T-helper 2 cell treated with Interferon-gamma antibody and Interleukin-4, amounts not matched to agents 5 μg/mL and 100 μg/mL, for 36 hours (primary cell): ENCODE measurements around the gene FHOD3.
"Not testable (repeated sequence)": the region's sequence is repeated elsewhere in the genome, so short reads cannot be mapped to it uniquely, and the experiment has no call there.

ENCODE experiments used
- DNase-seq: peaks from one replicate; pipeline ENCODE4 v3.0.0; 2021; ENCODE audit warnings: low spot score
- H3K27ac Mint-ChIP-seq: one replicate; pipeline ENCODE4 v1.8.0; 2021; ENCODE audit warnings: mild to moderate bottlenecking, mixed read lengths
- H3K27me3 Mint-ChIP-seq: one replicate; pipeline ENCODE4 v1.8.0; 2021; ENCODE audit warnings: low read depth, mixed read lengths
- H3K36me3 Mint-ChIP-seq: one replicate; pipeline ENCODE4 v1.8.0; 2021; ENCODE audit warnings: low read depth, mixed read lengths
- H3K4me1 Mint-ChIP-seq: one replicate; pipeline ENCODE4 v1.8.0; 2021; ENCODE audit warnings: low read depth, mixed read lengths
- H3K4me3 Mint-ChIP-seq: one replicate; pipeline ENCODE4 v1.8.0; 2022; ENCODE audit warnings: mild to moderate bottlenecking, moderate library complexity, mixed read lengths
- H3K9me3 Mint-ChIP-seq: one replicate; pipeline ENCODE4 v1.8.0; 2021; ENCODE audit warnings: mixed read lengths

Gene FHOD3

DNA sequence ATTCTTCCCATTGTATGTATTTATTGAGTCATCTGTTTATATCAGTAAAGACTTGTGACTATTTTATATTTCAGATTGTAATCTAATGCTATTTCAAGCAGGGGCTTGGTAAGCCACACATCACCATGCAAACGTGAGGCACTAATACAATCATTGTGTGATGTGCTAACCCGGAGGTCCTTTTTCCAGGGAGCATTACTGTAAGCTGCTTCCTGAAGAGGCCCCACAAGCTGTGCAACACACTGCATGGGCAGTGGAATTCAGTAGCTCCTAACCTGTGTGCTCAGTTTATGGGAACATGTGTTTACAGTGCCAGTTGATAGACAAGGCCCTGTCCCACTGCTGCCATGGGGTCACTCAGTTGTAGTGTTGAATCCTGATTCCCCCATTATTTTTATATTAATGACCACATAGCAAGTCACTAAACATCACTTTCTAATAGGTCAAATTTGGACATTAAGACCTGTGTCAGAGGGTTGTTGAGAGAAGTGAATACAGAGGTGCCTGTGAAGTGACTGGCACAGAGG lies 162.9 kb downstream of the FHOD3 start:
- no peak overlapping the region for H3K27ac Mint-ChIP-seq
- no peaks in the 10 kb centered on the region for H3K4me1 Mint-ChIP-seq
- H3K4me3 Mint-ChIP-seq, result no peak overlapping the region
- no peaks in the 10 kb centered on the region for H3K36me3 Mint-ChIP-seq
- no peak for DNase-seq
- no peaks in the 10 kb centered on the region for H3K27me3 Mint-ChIP-seq
- no peaks in the 10 kb centered on the region for H3K9me3 Mint-ChIP-seq

DNA sequence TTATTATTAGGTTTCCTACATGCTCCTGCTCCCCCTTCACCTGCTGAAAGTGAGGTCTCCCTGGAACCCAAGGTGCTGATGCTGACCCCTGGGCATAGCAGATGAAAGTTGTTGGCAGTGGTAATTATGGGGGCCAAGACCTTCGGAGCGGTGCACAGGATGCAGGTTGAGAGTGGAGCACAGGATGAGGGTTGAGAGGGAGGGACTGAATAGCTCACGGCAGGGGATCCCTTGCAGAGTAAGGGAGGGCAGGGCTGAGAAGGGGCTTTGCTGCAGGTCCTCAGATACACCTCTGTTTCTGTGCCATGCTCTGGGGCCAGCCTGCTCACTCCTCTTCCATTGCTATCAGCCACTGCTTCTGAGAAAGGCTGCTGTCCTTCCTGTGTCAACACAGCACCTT lies 163.3 kb downstream of the FHOD3 start:
- DNase-seq, result no peak
- no peaks in the 10 kb centered on the region for H3K4me1 Mint-ChIP-seq
- no peak overlapping the region for H3K27ac Mint-ChIP-seq
- H3K36me3 Mint-ChIP-seq, result no peaks in the 10 kb centered on the region
- no peaks in the 10 kb centered on the region for H3K9me3 Mint-ChIP-seq
- no peak overlapping the region for H3K4me3 Mint-ChIP-seq
- H3K27me3 Mint-ChIP-seq, result no peaks in the 10 kb centered on the region

DNA sequence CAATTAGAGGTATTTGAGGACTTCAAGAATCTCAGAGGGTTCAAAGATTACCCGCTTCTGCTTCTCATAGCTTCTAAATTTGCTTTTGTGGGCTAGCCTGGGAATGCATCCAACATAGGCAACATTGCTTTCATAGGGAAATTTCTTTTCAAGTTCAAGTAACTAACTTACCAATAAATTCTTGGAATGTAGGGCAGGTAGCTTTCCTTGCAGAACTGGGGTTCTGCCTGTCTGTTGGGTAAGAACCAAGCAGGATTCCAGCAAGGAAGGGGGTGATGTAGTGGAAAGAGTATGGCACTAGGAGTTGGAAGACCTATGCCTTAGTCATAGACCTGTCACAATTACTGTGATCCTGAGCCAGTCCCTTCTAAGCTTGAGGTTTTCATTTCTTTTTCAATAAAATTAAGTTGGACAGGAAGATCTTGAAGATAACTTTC lies 164.1 kb downstream of the FHOD3 start:
- H3K4me3 Mint-ChIP-seq, result no peak overlapping the region
- H3K9me3 Mint-ChIP-seq, result no peaks in the 10 kb centered on the region
- H3K27me3 Mint-ChIP-seq, result no peaks in the 10 kb centered on the region
- no peak for DNase-seq
- H3K4me1 Mint-ChIP-seq, result no peaks in the 10 kb centered on the region
- H3K27ac Mint-ChIP-seq, result no peak overlapping the region
- H3K36me3 Mint-ChIP-seq, result no peaks in the 10 kb centered on the region

DNA sequence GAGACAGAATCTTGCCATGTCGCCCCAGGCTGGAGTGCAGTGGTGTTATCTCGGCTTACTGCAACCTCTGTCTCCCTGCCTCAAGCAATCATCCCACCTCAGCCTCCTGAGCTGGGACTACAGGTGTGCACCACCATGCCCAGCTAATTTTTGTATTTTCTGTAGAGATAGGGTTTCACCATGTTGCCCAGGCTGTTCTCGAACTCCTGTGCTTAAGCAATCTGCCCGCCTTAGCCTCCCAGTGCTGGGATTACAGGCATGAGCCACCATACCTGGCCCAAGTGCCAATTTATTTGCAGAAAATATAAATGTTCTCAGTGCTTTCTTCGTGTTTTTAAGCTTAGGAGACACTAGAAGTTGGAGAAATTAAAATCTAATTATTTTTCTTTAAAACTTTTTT lies 166.0 kb downstream of the FHOD3 start:
- H3K4me1 Mint-ChIP-seq, H3K27ac Mint-ChIP-seq, DNase-seq, H3K9me3 Mint-ChIP-seq, H3K4me3 Mint-ChIP-seq, H3K27me3 Mint-ChIP-seq, H3K36me3 Mint-ChIP-seq: not testable (repeated sequence)

DNA sequence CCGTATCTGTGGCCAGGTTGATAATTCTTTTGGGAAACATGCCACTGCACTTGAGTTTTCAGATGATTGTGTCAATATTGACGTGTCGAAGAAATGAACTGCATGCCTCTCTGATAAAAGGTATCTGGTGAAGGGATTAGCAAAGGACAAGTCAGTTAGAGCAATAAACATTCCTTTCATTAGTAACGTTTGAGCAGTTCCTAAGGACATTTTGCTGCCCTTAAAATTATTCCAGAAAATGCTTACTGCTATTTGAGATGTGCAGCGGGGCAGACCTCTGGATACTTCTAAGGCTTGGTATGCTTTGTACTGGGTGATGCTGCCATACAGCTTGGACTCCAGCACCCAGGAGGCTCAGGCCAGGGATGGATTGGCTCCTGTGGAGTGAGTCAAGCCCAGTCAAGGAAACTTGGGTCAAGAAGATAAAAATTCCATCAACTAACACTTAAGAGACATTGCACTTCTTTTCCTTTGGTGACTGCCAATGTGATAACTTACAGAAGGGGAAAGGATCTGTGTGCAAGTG lies 166.7 kb downstream of the FHOD3 start:
- H3K27me3 Mint-ChIP-seq, result no peaks in the 10 kb centered on the region
- DNase-seq, result no peak
- no peaks in the 10 kb centered on the region for H3K4me1 Mint-ChIP-seq
- H3K4me3 Mint-ChIP-seq, result no peak overlapping the region
- H3K27ac Mint-ChIP-seq, result no peak overlapping the region
- no peaks in the 10 kb centered on the region for H3K36me3 Mint-ChIP-seq
- H3K9me3 Mint-ChIP-seq, result no peaks in the 10 kb centered on the region

- Mint-ChIP-seq H3K9me3 (no peaks in the 10 kb centered on the region), H3K4me1 (no peaks in the 10 kb centered on the region), H3K36me3 (no peaks in the 10 kb centered on the region), H3K27me3 (no peaks in the 10 kb centered on the region), H3K27ac (no peak overlapping the region), H3K4me3 (no peak overlapping the region)
- DNase-seq, result no peak
Measured at GRCh38 chr18:36465276-36465675, 167.8 kb downstream of the FHOD3 start.

DNA sequence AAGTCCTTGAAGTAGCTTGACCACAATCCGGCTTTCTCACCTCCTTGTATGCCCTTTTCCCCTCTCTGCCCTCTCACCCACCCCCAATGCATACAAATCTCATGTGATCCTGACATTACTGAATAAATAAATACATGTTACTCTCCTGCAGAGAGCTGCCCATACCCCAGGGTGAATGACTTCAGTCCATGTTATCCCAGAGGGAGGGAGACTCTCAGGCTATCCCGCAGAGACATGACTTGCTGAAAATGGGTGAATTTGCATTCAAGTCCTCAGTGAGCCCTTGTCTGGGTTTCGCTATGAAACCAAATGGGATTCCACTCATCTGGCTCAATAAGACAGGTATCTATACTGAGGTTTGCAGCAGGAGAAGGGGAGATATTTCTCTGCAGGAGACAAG lies 168.5 kb downstream of the FHOD3 start:
- Mint-ChIP-seq H3K9me3 (no peaks in the 10 kb centered on the region), H3K27ac (no peak overlapping the region), H3K4me1 (no peaks in the 10 kb centered on the region)

GRCh38 chr18:36467614-36468013 lies 170.1 kb downstream of the FHOD3 start:
- Mint-ChIP-seq H3K4me3 (no peak overlapping the region), H3K27ac (no peak overlapping the region), H3K4me1 (no peaks in the 10 kb centered on the region), H3K27me3 (no peaks in the 10 kb centered on the region), H3K36me3 (no peaks in the 10 kb centered on the region), H3K9me3 (no peaks in the 10 kb centered on the region)
- no peak for DNase-seq

More for the DNA sequence above, 168.5 kb downstream of the FHOD3 start:
- no peaks in the 10 kb centered on the region for H3K36me3 Mint-ChIP-seq
- DNase-seq, result no peak
- H3K27me3 Mint-ChIP-seq, result no peaks in the 10 kb centered on the region
- H3K4me3 Mint-ChIP-seq, result no peak overlapping the region

DNA sequence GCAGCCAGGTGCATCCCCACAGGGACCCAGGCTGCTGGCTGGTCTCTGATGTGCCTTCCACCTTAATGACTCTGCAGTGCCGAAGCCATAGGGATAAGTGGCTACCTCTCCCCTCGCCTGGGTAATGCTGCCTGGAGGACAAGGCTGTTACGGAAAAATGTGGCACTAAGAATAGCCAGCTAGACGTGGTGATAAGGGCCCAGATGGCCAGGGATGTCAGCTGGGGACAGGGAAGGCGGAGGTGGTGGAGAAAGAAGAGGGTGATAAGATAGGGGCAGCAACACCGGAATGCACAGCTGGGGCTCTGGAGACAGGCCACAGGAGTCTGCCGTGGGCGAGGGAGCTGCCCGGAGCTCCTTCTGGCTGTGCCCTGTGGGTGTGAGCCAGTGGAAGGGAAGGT lies 170.6 kb downstream of the FHOD3 start:
- no peaks in the 10 kb centered on the region for H3K36me3 Mint-ChIP-seq
- no peaks in the 10 kb centered on the region for H3K27me3 Mint-ChIP-seq
- no peak overlapping the region for H3K4me3 Mint-ChIP-seq
- no peak overlapping the region for H3K27ac Mint-ChIP-seq
- H3K9me3 Mint-ChIP-seq, result no peaks in the 10 kb centered on the region
- H3K4me1 Mint-ChIP-seq, result no peaks in the 10 kb centered on the region
- DNase-seq, result no peak

DNA sequence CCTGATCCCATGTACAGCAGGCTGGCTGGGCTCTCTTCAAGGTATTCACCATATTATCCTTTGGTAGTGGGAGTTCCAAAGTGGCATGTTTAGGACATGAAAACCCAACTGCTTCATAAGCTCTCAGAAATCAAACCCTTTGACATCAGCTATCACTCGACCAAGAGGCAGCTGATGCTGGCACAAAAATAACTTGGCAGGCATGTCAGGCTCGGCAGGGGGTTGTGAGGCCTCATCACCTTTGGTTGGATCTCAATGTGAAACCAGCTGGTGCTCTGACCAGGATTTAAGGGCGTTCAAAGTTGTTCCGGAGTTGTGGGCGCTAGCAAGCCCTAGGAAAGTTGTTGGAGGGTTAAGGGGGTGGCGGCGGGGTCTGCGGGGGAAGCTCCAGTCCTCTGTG lies 171.9 kb downstream of the FHOD3 start:
- no peak overlapping the region for H3K4me3 Mint-ChIP-seq
- no peak overlapping the region for H3K27ac Mint-ChIP-seq
- no peaks in the 10 kb centered on the region for H3K4me1 Mint-ChIP-seq
- no peak for DNase-seq
- no peaks in the 10 kb centered on the region for H3K36me3 Mint-ChIP-seq
- no peaks in the 10 kb centered on the region for H3K27me3 Mint-ChIP-seq
- H3K9me3 Mint-ChIP-seq, result no peaks in the 10 kb centered on the region

DNA sequence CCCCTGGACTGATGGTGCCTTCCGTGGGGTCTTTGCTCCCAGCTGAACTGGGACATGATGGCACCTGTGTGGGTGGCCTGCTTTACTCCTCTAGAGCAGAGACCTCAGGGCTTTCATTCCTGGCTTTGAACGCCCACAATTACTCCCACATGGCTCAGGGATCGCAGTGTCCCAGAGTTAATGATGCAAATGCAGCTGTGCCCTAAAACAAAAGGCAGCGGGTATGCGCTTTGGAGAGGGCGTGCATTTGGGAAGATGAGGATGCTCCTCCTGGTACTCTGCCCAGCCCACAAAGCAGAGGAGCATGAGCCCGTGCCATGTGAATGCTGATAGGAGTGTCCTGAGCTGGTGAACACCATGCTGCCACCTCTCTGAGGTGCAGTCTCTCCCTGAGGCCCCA lies 173.4 kb downstream of the FHOD3 start:
- Mint-ChIP-seq H3K4me1 (no peaks in the 10 kb centered on the region), H3K36me3 (no peaks in the 10 kb centered on the region), H3K9me3 (no peaks in the 10 kb centered on the region), H3K4me3 (no peak overlapping the region), H3K27ac (no peak overlapping the region), H3K27me3 (no peaks in the 10 kb centered on the region)
- DNase-seq, result no peak

DNA sequence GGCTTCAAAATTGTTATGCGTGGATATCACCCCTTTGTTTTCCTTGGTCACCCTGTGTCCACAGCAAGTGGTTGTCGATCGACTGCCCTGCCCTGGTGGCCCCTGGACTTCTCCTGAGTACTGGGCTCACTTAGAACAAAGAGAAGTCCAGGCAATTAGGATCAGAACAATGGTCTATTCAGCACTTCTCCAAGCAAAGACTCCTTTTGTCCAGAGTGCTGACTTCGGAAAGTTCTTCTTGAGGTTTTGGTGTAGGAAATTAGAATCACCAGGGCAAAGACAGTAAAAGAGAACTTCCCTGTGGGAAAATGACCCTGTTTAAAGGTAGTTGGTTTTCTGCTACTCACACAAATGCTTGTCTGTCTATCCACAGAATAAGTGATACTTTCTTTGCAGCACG lies 173.9 kb downstream of the FHOD3 start:
- no peak overlapping the region for H3K27ac Mint-ChIP-seq
- no peaks in the 10 kb centered on the region for H3K36me3 Mint-ChIP-seq
- H3K4me1 Mint-ChIP-seq, result no peaks in the 10 kb centered on the region
- no peaks in the 10 kb centered on the region for H3K9me3 Mint-ChIP-seq
- H3K4me3 Mint-ChIP-seq, result no peak overlapping the region
- DNase-seq, result no peak
- no peaks in the 10 kb centered on the region for H3K27me3 Mint-ChIP-seq

GRCh38 chr18:36476433-36476832 lies 178.9 kb downstream of the FHOD3 start:
- Mint-ChIP-seq H3K27ac (no peak overlapping the region), H3K4me3 (no peak overlapping the region), H3K9me3 (no peaks in the 10 kb centered on the region), H3K36me3 (no peaks in the 10 kb centered on the region), H3K27me3 (no peaks in the 10 kb centered on the region), H3K4me1 (no peaks in the 10 kb centered on the region)
- DNase-seq, result no peak

DNA sequence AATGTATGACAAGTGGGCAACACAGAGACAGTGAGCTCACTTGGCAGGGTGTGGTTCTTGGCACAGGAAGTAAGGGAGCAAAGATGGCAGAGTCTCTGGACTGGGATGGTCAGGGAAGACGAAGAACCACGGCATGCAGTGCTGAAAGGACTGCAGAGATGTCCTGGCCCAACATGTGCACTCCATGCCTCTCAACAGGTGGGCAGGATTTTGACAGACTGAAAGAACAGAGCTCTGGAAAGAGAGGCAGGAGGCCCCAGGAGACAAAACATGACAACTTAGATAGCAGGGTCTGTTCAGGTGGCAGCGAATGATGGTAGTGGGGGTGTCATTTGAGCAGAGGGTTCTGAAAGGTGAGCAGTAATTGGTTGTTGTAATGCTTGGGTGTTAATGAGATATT lies 180.3 kb downstream of the FHOD3 start:
- DNase-seq, result no peak
- no peaks in the 10 kb centered on the region for H3K36me3 Mint-ChIP-seq
- H3K9me3 Mint-ChIP-seq, result no peaks in the 10 kb centered on the region
- H3K27ac Mint-ChIP-seq, result no peak overlapping the region
- no peaks in the 10 kb centered on the region for H3K4me1 Mint-ChIP-seq
- no peaks in the 10 kb centered on the region for H3K27me3 Mint-ChIP-seq
- no peak overlapping the region for H3K4me3 Mint-ChIP-seq

- Mint-ChIP-seq H3K4me1 (no peaks in the 10 kb centered on the region), H3K4me3 (no peak overlapping the region), H3K36me3 (no peaks in the 10 kb centered on the region), H3K27me3 (no peaks in the 10 kb centered on the region), H3K9me3 (no peaks in the 10 kb centered on the region), H3K27ac (no peak overlapping the region)
- no peak for DNase-seq
Measured at GRCh38 chr18:36481201-36481657, 183.7 kb downstream of the FHOD3 start.
